HFF-Myc (cell line): ENCODE measurements around the gene MPHOSPH8.

Experiments used
- DNase-seq: peaks from one replicate; pipeline ENCODE4 v3.0.0-alpha.2; 2011; ENCODE audit warnings: low read depth; ENCODE audit errors: extremely low read depth
- H3K4me3 ChIP-seq: replicated peaks from 2 replicates; pipeline ENCODE4 v1.5.1; 2011; ENCODE audit warnings: low read depth, mild to moderate bottlenecking, control low read depth, low read length
- CTCF ChIP-seq: IDR thresholded peaks from 2 replicates; pipeline ENCODE4 v1.5.1; 2012; ENCODE audit warnings: mild to moderate bottlenecking, low read depth, low read length, control low read depth; ENCODE audit errors: missing control alignments

The MPHOSPH8 gene

DNA sequence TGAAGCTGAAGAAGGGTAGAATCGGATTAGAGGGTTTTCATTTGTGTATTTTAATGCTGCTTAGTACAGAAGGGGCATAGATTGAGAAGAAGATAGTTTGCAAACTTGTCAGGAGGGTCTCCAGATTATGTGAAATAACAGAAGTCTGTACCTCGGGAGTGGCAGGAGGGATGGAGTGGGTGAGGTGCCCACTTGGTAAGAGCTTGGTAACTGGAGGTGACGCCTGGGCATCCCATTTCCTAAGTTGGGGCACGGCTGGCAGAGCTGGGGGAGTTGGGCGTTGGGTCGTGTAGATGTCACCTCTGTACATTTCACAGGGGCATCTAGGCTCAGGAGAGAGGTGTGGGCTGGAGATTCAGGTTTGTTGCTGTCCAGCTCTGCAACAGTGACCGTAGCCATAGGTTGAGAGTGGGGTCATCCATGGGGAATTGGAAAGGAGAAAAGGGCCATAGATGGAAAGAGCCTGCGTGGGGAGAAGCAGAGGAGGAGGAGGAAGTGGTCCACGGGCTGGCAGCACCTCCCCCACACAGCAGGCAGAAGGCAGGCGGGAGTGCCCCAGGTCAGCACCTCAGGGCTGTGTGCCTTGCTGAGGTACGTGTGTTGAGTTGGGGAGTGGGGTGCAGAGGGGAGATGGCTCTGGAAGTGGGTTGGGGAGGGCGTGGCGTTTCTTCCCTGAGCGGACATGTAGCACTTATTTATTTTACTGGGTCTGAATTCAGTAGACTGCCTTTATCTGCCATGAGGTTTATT, 31.2 kb downstream of the MPHOSPH8 start:
- DNase-seq = no peak
- no peak for TF ChIP-seq CTCF

GRCh38 chr13:19665427-19665859, 32.0 kb downstream of the MPHOSPH8 start:
- no peak for TF ChIP-seq CTCF
- no peak overlapping the region for H3K4me3 ChIP-seq
- no peak for DNase-seq

More for the DNA sequence above, 31.2 kb downstream of the MPHOSPH8 start:
- H3K4me3 ChIP-seq = no peak overlapping the region

GRCh38 chr13:19668778-19669177, 35.3 kb downstream of the MPHOSPH8 start:
- TF ChIP-seq CTCF = no peak

DNA sequence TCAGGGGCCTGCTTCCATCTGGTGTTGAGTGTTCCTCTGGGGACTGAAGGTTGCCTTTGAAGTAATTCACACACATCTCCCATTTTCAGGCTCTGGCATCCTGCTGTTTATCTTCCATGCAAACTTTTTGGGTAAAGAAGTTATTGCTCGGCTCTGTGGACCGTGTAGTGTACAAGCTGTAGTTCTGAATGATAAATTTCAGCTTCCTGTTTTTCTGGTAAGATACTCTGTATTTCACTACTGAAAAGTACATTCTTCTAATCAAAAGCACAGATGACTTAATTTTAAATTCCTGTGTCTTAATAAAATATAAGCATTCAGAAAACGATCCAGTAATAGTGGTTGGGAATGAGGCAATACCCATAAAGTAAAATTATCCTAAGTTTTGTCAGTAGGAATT, 36.7 kb downstream of the MPHOSPH8 start:
- no peak for TF ChIP-seq CTCF
- DNase-seq = no peak
- H3K4me3 ChIP-seq = no peak overlapping the region

More at GRCh38 chr13:19668778-19669177, 35.3 kb downstream of the MPHOSPH8 start:
- no peak overlapping the region for H3K4me3 ChIP-seq
- no peak for DNase-seq

DNA sequence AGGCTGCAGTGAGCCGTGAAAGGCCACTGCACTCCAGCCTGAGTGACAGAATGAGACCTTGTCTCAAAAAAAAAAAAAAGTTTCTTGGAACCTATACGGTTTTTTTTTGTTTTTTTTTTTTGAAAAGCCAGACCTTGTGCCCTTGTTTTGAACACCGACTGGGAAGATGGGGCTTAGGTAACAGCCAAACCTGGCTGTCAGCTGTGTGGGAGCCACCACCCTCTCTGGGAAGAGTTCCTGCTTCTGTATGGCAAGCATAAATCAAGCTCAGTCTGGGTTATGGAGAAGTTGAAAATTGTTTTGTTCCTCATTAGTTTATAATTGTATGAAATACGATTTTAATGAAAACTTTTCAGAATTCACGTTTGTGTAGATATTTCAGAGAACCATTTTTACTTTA, 39.5 kb downstream of the MPHOSPH8 start:
- no peak for TF ChIP-seq CTCF
- H3K4me3 ChIP-seq = no peak overlapping the region
- DNase-seq = no peak

GRCh38 chr13:19673473-19674430, 40.3 kb downstream of the MPHOSPH8 start:
- TF ChIP-seq CTCF = no peak
- DNase-seq = no peak
- no peak overlapping the region for H3K4me3 ChIP-seq
